Camera-type eye (tissue), 1 donor: Measurements from ENCODE around the gene EPYC. TPM values are rescaled to one million over a fixed set of nuclear protein-coding genes. Genes with fewer than 3 reads are reported as not detected.

ENCODE experiments used
- total RNA-seq: library from RNA; depleted of rRNA; stranded (reverse); fragments of >200 nt; gene quantifications from one replicate; pipeline ENCODE4 v1.2.3, GENCODE V29; 2014

Gene EPYC, protein sequence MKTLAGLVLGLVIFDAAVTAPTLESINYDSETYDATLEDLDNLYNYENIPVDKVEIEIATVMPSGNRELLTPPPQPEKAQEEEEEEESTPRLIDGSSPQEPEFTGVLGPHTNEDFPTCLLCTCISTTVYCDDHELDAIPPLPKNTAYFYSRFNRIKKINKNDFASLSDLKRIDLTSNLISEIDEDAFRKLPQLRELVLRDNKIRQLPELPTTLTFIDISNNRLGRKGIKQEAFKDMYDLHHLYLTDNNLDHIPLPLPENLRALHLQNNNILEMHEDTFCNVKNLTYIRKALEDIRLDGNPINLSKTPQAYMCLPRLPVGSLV
- not detected for total RNA-seq

DNA sequence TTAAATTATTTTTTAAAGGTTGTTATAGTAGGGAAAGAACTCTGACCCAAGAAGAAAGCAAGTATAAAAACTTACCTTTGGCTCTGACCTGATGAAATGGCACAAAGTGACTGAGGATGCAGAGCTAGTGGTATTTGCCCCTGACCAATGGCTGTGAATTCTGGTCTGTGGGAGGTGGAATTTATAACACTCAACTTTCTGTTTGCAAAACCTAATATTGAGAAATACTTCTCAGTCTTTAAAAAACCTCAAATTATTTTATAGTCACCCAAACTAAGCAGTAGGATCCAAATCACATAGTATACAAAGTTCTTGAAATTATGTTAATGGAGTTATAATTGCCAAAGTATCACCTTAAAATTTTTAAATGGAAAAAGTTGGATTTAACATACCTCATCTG, at the start of gene EPYC:
Gene EPYC, minus strand, starts transcription at position 101 of the 400 bp plus-strand sequence. CDS start 2,407 bp downstream, outside the sequence.

DNA sequence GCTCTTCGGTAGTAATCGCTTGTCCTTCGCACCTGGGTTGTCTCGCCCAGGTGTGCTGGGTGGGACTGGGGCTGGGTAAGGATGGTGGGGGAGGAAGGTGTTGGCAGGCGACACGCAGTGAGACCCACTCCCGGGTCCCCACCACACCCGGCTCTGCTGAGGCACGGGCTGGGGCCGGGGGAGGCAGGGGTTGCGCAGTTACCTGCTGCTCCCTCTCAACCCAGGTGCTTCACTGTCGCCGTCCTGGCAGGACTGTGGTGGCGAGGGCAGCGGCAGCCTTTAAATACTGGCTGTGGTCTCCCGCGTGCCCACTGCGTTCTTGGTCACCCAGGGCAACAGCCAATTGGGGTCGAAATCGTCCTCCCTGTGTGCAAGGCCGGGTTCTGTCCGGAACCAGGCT, 49.9 kb downstream of the EPYC start, which contains the start of gene CCER1:
Gene CCER1, minus strand, starts transcription at position 256 of the 400 bp plus-strand sequence. CDS start 434 bp downstream, outside the sequence.

Other genes with a start within 250 kb of the EPYC start
- not detected for gene CCER1, start 49.8 kb downstream of the EPYC start, total RNA-seq
- 52.3 TPM for gene KERA, start 53.1 kb upstream of the EPYC start, total RNA-seq
- gene LUM, start 106.5 kb upstream of the EPYC start, total RNA-seq = 312 TPM
- 932 TPM for gene DCN, start 177.8 kb upstream of the EPYC start, total RNA-seq